ENCODE results near the gene MYBPHL.
"Not testable (repeated sequence)": the region's sequence is repeated elsewhere in the genome, so short reads cannot be mapped to it uniquely, and the experiment has no call there.

The MYBPHL gene, protein sequence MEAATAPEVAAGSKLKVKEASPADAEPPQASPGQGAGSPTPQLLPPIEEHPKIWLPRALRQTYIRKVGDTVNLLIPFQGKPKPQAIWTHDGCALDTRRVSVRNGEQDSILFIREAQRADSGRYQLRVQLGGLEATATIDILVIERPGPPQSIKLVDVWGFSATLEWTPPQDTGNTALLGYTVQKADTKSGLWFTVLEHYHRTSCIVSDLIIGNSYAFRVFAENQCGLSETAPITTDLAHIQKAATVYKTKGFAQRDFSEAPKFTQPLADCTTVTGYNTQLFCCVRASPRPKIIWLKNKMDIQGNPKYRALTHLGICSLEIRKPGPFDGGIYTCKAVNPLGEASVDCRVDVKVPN

DNA sequence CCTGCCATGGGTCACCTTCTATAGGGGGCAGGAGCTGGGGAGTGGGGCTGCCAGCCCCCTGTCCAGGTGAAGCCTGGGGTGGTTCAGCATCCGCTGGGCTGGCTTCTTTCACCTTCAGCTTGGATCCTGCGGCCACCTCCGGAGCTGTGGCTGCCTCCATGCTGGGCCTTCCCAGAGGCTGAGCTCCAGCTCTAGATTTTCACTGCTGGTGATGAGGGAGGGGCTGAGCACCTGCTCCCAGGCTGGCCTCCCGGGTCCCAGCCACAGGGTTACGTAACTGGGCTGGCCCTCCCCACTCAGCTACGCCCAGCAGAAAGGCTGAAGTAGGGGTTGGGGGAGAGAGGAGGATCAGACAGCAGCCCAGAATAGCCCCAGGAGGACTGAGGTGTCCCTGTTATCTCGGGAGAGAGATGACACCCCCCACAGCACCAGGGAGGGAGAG is at the start of gene MYBPHL:
TSS of gene MYBPHL (minus strand) at position 180 of the 442 bp plus-strand sequence. CDS start at position 160, 20 bp downstream.
- DNase-seq = no peak

DNA sequence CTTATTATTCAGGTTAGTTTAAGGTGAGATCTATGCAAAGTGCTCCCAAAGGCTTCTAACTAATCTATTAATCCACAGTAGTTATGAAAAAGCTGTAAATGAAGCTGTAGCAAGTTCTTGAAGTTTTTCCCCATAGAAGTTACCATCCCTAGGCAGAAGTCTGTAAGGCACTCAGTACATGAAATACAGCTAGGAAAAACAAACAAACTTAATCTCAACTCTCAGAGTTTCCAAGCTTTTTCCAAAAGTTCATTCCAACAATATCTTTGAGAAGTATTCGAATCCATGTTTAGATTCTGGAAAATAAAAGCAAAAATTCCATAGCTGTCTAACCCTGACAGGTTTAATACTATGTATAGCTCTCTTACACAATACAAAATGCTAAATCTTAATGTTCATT is 49.7 kb upstream of the MYBPHL start:
- no peak for DNase-seq

DNA sequence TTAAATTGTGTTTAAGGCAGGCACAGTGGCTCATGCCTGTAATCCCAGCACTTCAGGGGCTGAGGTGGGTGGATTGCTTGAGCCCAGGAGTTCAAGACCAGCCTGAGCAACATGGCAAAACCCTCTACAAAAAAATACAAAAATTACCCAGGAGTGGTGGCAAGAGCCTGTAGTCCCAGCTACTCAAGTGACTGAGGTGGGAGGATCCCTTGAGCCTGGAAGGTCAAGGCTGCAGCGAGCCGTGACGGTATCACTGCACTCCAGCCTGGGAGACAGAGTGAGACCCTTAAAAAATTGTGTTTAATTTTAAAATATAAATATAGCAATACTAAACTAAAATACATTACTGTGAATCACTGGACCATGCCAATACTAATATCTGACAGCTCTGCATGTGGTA is 48.1 kb upstream of the MYBPHL start:
- DNase-seq = no peak

DNA sequence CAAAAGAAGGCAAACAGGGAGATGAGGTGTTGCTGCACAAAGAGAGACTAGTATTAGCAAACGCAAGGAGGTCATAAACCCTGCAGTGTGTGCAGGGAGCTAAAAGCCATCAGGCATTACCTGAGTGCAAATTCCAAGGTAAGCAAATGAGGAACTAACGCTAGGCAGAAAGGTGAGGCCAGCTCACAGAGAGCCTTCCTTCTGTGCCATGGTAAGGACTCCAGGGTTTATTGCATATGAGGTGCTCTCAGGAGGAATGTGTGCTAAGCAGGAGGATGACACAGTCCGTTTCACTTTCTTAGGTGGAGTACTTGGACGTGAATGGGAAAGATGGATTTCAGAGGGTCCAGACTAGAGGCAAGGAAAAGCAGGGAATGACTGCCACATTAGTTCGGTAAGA is 44.6 kb upstream of the MYBPHL start:
- DNase-seq = no peak

DNA sequence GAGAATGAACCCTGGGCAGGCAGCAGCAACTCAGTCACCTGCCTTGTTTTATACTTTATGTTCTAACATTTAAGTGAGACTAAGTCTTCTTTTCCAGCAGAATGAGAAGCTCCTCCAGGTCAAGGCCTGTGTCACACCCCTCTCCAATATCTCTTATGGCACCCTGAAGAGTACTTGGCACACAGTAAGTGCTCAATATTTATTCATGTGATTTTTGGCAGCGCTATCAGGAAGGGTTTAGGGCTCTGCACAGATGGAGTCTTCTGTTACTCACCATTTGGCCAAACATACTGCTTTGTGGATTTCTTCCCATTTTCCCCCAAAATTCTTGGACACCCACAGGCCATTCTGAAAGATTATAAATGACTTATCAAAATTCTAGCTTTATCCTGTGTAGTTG is 43.8 kb upstream of the MYBPHL start:
- DNase-seq = no peak

DNA sequence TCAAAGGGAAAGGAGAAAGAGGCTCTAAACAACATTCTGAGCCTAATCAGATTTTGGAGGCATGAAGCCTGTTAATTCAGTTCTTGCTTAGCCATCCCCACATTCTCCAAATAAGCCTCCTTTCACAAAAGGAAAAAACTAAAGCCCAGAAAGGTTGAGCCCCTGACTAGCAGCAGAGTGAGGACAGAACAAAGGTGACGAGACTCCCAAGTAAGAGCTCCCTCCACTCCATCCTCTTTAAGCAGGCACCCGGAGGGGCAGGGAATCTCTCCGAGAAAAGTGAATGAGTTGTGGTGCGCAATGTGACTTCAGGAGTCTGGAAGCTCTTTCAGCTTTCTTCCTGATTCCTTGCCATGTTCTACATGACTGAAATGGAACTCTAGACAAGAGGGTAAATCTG is 43.4 kb upstream of the MYBPHL start:
- DNase-seq = no peak

DNA sequence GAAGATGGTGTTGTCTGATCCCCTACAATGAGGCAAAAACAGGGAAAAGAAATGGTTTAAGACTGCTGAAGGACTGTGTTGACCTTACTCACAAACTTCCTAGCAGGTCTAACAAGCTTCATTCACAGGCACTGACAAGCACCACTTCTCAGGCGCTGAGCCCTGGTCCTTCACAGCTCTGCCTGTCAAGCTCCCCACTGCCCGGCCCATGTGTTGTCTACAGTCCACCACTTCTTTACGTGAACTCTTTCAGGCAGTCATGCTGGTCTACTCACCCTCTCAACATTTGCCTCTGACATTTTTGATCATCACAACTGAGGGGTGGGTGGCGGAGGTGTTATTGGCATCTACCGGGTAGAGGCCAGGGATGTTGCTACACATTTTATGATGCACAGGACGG is 40.7 kb upstream of the MYBPHL start:
- DNase-seq = no peak

DNA sequence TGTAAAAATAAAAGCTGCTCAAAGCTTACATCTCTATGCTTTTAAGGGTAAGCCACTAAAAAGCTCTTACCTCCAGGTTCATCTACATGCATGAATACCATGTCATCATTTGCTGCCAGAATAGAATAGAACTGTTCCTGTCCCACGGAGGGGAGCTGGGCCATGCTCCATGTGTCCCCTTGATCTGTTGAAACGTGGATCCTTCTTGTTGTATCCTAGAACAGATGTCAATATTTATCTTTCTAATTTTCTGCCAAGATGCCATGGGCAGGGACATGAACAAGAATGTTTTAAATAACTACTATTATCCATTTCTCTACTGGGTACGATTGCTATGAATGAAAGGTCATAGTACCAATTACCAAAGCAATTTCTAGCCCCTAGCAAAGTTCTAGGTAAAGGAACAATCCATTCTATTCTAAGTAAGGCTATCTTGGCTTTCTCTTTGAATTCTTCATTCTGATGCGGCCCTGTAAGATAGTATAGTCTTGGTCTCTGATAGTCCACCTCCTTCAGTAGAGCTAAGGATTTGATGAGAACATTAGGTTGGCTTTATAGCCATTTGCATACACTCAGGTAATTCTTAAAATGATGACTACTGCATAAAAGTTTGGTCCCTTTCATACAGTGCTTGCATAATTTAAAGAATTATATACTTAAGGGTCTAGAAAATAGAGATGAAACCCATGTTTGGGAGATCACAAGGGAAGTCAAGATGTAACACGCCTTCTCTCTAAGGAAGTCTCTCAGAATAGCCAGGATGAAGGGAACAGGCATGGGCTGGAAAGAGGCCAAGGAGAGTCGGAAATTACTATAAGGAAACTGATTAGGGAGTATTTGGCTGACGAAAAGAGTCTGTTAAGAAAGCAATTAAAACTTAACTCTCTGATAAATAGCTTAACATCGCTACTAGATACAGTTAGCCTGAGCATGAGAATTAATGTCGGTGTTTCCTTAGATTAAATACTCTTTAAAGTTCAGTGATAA is 35.4 kb upstream of the MYBPHL start:
- no peak for DNase-seq

DNA sequence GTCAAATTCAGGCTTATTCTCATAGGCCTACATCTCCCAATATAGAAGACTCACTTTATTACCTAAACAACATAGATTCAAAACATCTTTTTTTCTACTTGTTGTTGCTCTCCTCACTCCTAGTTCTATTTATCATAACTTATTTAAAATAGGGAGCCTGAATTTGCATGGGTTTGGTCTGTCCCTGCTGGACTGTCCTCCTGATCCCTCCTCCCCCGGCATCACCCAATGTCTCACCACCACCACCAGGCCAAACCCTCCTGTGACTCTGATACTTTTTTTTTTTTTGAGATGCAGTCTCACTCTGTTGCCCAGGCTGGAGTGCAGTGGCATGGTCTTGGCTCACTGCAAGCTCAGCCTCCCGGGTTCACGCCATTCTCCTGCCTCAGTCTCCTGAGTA is 31.8 kb upstream of the MYBPHL start:
- no peak for DNase-seq

DNA sequence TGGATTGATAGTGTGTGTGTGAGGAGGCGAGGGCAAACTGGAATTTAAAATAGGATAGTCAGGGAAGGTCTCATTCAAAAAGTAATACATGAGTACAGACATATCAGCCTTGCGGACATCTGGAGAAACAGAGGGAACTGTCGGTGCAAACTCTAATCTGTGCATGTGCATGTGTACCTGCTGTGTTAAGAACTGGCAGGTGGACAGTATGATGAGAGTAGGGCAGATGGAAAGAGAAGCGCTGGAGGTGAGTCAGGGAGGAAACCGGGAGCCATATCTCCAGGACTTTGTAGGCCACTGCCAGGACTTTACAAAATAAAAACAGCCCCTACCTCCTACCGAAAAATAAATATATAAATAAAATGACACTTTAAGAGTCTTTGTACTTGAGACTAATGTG is 31.3 kb upstream of the MYBPHL start:
- DNase-seq = no peak

DNA sequence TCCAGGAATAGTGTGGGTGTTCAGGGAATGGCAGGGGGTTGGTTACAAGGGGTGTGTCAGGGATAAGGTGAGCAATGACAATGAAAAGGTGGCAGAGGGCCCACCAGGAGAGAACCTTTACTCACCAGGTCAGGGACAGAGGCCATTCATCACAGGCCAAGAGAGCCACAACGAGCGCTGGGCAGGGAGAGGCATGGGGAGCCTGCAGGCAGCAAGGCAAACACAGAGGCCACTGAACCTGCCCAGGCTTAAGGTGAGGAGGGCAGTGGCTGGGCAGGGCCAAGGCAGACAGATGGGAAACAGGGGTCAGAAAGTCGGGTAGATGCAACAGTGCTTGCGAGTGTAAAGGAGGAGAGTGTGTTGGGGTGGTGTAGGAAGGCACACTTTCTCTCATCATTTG is 28.3 kb upstream of the MYBPHL start:
- no peak for DNase-seq

DNA sequence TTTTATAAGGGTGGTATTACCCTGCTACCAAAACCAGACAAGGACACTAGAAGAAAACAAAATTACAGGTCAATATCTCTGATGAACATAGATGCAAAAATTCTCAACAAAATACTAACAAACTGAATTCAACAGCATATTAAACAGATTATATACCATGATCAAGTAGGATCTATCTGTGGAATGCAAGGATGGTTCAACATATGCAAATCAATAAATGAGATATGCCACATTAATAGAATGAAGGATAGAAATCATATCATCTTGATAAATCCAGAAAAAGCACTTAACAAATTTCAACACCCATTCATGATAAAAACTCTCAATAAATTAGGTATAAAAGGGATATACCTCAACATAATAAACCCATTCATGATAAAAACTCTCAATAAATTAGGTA is 24.3 kb upstream of the MYBPHL start:
- DNase-seq = no peak

DNA sequence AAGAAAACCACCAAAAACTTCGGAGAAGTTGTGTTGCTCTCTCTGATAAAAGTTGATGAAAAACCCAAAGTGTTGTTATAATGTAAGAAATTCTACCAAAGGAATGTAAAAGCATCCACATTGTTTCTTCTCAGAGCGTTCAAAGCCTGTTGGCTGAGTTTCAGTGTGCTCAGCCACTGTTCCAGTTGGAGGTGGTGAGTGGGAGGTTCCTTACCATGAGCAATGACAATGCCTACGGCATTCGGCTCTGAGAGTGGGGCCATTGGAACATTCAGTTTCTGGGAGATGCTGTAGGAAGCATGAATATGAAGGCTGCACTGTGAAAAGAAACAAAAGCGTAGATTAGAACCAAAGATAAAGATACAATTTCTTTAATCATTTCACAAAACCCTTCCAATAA is 20.5 kb upstream of the MYBPHL start:
- DNase-seq = no peak

DNA sequence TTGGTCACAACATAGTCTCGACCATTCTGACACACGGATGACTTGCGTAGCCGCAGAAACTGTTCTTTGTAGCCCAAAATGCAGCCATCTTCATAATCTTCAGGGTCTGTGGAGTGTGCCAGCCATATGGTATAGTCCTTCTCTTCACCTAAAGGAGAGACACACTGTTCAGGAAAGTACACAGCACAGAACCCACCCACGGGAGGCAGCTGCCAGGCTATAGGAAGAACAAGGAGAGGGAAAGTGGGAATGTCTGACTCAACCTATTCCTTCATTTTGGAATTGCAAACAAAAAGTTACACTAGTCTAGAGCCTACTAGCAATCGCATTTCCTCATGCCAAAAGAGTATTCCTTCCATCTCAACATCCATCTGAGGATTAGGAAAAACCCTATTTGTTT is 16.2 kb upstream of the MYBPHL start:
- DNase-seq = no peak

DNA sequence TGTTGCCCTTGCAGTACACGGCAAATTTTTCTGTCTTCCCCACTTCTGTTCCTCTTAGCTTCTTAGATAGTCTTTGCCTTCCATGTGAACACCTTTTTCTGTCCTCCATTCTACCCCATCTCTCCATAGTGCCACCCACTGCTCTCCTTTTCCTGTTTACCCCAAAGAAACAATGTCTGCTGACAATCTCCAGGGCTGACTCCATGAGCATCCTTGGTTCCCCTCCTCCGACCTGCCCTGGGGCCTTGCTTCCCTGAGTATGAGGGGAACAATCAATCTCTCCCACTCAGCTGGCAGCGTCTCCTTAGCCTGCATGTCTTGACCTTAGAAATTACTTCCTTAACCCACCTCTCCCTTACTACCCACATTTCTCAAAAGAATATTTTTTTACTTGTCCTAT is 12.3 kb upstream of the MYBPHL start:
- DNase-seq = peak; percentile 9

DNA sequence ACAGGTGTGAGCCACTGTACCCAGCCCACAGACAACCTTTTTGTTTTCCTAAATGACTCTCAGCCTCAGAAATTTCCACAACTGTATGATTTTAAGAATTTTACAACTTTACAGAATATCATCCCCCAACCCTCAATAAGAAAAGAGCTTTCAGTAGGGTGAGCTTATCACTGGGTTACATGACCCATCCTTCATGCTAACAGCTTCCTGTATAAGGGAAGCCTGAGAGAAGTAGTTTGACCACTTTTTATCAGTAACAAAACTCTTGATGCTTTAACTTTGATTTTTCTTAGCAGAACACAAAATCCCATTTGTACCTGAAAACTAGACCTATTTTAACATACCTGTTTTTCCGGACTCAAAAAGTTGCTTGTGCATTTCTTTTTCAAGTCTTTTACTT is 9.7 kb upstream of the MYBPHL start:
- DNase-seq = no peak

DNA sequence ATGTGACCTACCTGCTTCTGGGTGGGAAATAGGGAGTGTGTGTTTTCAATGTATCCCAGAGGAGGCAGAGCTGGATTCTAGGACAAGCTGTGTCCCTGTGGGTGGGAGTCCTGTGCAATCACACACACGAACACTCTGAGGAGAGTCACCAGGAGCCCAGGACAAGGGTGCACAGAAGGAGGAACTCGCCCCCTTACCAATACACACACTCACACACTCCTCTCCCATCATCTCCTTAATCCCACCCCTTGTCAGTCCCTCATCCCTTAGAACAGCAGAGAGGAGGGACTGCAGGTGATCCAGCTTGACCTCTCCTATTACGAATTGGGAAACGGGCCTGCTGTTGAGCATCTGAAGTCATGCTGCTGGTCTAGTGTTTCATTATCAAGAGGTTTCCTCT is 8.5 kb upstream of the MYBPHL start:
- no peak for DNase-seq

DNA sequence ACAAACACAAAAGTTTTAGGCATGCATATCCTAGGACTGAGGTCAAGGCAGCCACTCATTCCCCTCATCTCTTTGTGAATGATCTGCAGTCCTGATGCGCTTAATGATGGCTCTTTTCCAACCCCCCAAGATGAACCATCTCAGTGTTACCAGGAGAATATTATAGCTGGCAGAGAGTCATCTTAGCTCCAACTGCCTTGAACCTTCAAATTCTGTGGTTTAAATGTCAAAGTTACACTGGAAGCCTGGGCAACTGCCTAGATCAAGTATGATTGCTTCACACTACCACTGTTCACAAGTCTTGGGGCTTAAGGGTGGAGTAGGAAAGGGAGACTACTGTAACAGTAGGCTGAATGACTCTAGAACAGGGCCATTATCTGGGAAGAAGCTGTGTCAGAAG is 8.0 kb upstream of the MYBPHL start:
- no peak for DNase-seq

DNA sequence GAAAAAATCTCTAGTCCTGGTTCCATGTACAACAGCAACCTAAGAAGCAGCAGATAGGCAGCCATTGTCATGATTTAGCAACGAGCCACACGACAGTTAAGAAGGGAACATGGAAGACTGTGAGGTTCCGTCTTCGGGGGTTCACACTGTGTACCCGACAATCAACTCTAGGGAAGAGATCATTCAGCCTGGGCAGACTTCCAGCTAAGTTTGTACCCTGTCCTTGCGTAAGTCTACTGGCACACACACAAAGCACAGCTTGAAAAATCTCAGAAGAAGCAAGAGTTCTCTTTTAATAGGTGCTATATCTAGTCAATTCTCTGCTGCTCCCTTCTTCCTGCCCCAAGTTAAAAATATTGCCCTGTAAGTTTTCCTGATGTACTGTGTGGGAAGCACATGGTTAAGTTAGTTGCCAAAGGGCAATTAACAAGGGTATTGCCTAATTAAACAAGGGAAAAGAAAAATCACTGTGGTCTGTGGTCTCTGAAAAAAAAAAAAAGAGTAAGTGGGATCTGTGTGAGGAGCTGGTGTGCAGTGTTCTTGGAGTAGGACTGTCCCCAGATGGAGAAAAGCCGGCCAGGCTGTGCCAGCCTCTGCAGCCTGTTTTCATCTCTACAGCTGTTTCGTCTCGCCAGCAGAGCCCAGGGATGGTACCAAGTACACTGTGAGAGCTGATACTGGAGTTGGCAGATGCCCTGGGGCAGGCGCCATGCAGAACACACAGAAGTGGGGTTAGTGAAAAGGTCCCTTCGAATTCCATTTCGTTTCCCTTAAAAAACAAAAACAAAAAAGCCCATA is 6.4 kb upstream of the MYBPHL start:
- no peak for DNase-seq

DNA sequence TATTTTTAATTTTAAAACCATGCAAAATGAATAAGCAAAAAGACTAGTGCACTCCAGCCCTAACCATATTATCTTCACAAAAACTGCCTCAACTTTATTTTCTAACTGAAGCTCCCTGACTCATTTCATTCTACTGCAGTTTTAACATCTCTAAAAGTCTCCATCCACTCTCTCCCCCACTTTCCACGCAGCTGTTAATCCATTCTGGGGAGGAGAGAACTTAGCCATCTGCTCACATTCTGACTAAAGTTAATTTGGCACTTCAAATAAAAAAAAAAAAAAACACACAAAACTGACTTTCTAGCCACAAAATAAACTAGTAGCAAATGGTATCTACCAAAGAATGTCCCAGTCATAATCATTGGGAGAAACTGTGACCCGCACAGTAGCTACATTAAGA is 5.4 kb upstream of the MYBPHL start:
- DNase-seq = no peak

DNA sequence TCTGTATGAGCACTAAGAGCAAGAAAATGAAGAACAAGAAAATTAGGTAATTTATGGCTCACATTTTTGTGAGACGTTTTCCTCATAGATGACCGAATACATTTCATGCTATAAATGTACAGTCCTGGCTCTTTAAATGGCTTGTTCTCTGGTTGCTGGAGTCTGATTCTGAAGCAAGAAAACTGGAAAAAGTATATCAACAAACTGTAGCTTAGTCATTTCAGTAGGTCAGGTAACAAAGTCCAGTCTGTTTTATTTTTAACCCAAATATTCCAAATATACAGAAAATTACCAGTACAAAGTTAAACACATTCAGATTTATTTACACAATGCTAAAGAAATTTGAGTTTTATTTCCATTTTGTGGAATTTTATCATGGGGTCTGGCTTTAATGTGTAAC is 2.5 kb upstream of the MYBPHL start:
- no peak for DNase-seq

DNA sequence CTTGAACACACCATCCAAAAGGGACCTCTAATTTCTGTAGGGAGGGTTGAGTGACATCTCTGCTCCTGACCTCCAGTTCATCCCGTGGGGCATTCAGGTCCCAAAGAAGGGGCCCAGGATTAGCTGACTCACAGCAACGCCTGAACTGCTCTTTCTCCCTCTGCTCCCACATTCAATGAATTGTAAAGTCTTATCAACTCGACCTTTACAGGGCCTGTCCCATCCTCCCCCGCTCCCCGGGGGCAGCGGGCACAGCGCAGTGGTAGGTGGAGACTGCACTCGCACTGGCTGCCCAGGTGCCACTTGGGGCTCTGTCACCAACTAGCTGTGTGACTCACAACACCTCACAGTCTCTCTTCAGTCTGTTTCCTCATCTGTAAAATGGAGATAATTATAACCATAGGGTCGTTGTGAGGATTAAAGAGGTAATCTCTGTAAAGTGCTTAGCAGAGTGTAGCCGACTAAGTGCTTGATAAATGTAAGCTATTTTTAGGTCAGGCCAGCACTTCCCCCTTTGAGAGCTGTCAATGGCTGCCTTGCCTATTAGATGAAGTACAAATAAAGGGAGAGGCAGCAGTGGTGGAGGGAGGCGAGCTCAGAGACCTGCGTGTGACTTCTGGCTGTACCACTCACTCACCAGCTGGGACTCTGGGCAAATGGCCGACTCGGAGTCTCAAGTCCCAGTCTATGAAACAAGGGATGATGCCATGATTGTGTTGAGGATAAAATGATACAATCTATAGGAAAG is 637 bp upstream of the MYBPHL start:
- DNase-seq = no peak

DNA sequence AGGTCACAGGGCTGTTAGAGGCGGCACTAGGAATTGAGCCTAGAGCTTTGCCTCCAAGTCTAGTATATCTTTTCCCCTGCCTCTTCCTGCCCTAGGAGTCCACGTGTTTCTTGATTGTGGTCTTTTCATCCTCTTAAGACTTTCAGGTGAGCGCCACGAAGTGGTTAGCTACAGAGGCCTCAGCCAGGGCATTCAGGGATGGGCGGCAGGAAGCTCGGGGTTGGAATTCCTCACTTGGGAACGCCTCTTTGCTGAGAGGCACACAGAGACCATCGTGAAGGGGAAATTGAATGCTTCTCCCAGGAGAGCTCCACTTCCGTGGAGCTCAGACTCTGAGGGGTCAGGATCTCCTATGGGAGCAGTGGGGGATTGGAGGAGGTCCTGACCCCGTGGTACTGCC is 820 bp downstream of the MYBPHL start:
- not testable (repeated sequence) for DNase-seq

Measured in activated CD8-positive, alpha-beta memory T cell treated with anti-CD3 and anti-CD28 coated beads for 24 hours (primary cell).